Heart left ventricle (tissue), 13 donors: Measurements from ENCODE around the gene EVX1.

Experiments
- CTCF ChIP-seq, 12 donors: fragments of 200-600 bp; sonication (generic) in 4 of 12; IDR thresholded peaks; one replicate each; pipeline versions ENCODE4 v1.5.0 to v1.8.0; 2018 to 2022; ENCODE audit warnings: antibody characterized with exemption in 12 of 12, mild to moderate bottlenecking in 5 of 12
- POLR2A ChIP-seq, 2 donors: fragments of 450-650 bp; IDR thresholded peaks; one replicate each; pipeline ENCODE4 v1.6.1; 2017; ENCODE audit warnings: antibody characterized with exemption in 2 of 2, mild to moderate bottlenecking in 2 of 2, moderate library complexity in 2 of 2
- donor health status: ischemic (EF 13 %, LVEDD 7.1; RV severe dilation, severe dysfunction).
- donor health status: DM: no; HTN: yes; CAD: no.
- donor health status: DM: no; HTN: no; CAD: no.
- donor health status: ischemic (EF 25% LVEDD 6.9; RV normal size, moderate dysfunction).
- donor health status: ischemic (EF 25% LVEDD 5.7; RV mildly dilated, moderate dysfunction).
- donor health status: ischemic (EF 35%, LVEDD 5.7; RV mildly dilated, moderate dysfunction).
- donor health status: nonischemic (EF 11% LVEDD 7.7; RV severe dilation, severe dysfunction).
- donor health status: DM: yes; HTN: yes; CAD: no.
- donor health status: PGD.
- donor health status: ischemic (EF 29% LVEDD 5.4; RV normal size, mild dysfunction).
- donor health status: nonischemic (EF 23%, LVEDD 6.1; RV moderate dilation, normal function).

GRCh38 chr7:27219821-27220220 is 22.8 kb upstream of the EVX1 start:
- TF ChIP-seq CTCF (IDR thresholded peaks at IDR 0.05), result no peak
- TF ChIP-seq POLR2A (IDR thresholded peaks at IDR 0.05), result no peak
